Stimulated activated naive CD8-positive, alpha-beta T cell treated with anti-CD3 and anti-CD28 coated beads, Interleukin-15, amount 100 ng/mL, for 72 hours (primary cell): ENCODE measurements around the gene LYST.
A peak's percentile ranks its signal among the peaks of the same experiment; 100 is the strongest.
"Not testable (repeated sequence)": the region's sequence is repeated elsewhere in the genome, so short reads cannot be mapped to it uniquely, and the experiment has no call there.

ENCODE experiments used
- ATAC-seq: fragments of 150-1000 bp; cut with Tn5 transposase; 2 replicates; pipeline ENCODE4 v1.10.0; 2021; ENCODE audit warnings: mild to moderate bottlenecking, moderate library complexity
- DNase-seq, 2 donors: peaks; one replicate each; pipeline ENCODE4 v3.0.0; 2021 to 2022
- H3K27ac Mint-ChIP-seq, 2 donors: one replicate each; pipeline ENCODE4 v1.8.0; 2022; ENCODE audit warnings: mild to moderate bottlenecking in 2 of 2, mixed read lengths in 2 of 2, moderate library complexity in 2 of 2
- H3K27me3 Mint-ChIP-seq: one replicate; pipeline ENCODE4 v1.8.0; 2022; ENCODE audit warnings: mixed read lengths
- H3K4me1 Mint-ChIP-seq: one replicate; pipeline ENCODE4 v1.8.0; 2022; ENCODE audit warnings: mild to moderate bottlenecking, mixed read lengths
- H3K4me3 Mint-ChIP-seq, 2 donors: one replicate each; pipeline ENCODE4 v1.8.0; 2022; ENCODE audit warnings: mild to moderate bottlenecking in 2 of 2, mixed read lengths in 2 of 2, moderate library complexity in 1 of 2
- H3K9me3 Mint-ChIP-seq, 2 donors: one replicate each; pipeline ENCODE4 v1.8.0; 2022; ENCODE audit warnings: mixed read lengths in 2 of 2

The LYST gene

GRCh38 chr1:235632506-235633401 lies 234.0 kb downstream of the LYST start:
- Mint-ChIP-seq H3K27me3 (peaks cover 45% of the 10 kb centered on the region), H3K4me3 (peak overlapping the region; percentile 30 to 65), H3K27ac (no peak overlapping the region), H3K9me3 (no peaks in the 10 kb centered on the region), H3K4me1 (peaks cover 14% of the 10 kb centered on the region)
- no peak for ATAC-seq
- DNase-seq, result no peak

DNA sequence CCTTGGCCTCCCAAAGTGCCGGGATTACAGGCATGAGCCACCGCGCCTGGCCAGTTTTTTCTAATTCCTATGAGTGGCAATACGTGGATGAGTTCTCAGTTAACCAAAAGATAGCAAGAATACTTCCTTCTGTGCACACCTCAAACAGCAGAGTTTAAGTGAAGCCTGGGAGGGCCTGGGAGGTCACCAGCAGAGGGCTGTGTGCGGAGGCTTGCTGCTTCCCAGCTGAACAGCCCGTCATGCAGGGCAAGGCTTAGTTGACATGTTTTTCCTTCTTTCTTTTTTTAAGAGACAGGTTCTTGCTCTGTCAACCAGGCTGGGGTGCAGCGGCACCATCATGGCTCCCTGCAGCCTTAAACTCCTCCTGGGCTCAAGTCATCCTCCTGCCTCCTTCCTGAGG lies 234.9 kb downstream of the LYST start:
- H3K4me1 Mint-ChIP-seq, result peaks cover 14% of the 10 kb centered on the region
- peaks cover 45% of the 10 kb centered on the region for H3K27me3 Mint-ChIP-seq
- DNase-seq, result no peak
- ATAC-seq, result no peak
- H3K9me3 Mint-ChIP-seq, result no peaks in the 10 kb centered on the region
- H3K4me3 Mint-ChIP-seq, result no peak overlapping the region
- H3K27ac Mint-ChIP-seq, result peak overlapping the region in 1 of 2 donors; percentile 63

GRCh38 chr1:235628316-235629005 lies 238.2 kb downstream of the LYST start:
- Mint-ChIP-seq H3K27ac (no peak overlapping the region), H3K4me1 (peaks cover 25% of the 10 kb centered on the region), H3K27me3 (peaks cover 58% of the 10 kb centered on the region), H3K9me3 (no peaks in the 10 kb centered on the region), H3K4me3 (no peak overlapping the region)
- no peak for ATAC-seq
- no peak for DNase-seq

GRCh38 chr1:235625831-235626230 lies 240.9 kb downstream of the LYST start:
- Mint-ChIP-seq H3K27me3 (peaks cover 42% of the 10 kb centered on the region), H3K9me3 (no peaks in the 10 kb centered on the region), H3K4me1 (peaks cover 11% of the 10 kb centered on the region), H3K27ac (no peak overlapping the region), H3K4me3 (no peak overlapping the region)
- ATAC-seq (no peak), DNase-seq (no peak)

GRCh38 chr1:235625340-235625739 lies 241.4 kb downstream of the LYST start:
- no peak for ATAC-seq
- DNase-seq, result no peak
- peaks cover 11% of the 10 kb centered on the region for H3K4me1 Mint-ChIP-seq
- H3K27ac Mint-ChIP-seq, result no peak overlapping the region
- H3K4me3 Mint-ChIP-seq, result no peak overlapping the region
- H3K9me3 Mint-ChIP-seq, result no peaks in the 10 kb centered on the region
- H3K27me3 Mint-ChIP-seq, result peaks cover 39% of the 10 kb centered on the region

DNA sequence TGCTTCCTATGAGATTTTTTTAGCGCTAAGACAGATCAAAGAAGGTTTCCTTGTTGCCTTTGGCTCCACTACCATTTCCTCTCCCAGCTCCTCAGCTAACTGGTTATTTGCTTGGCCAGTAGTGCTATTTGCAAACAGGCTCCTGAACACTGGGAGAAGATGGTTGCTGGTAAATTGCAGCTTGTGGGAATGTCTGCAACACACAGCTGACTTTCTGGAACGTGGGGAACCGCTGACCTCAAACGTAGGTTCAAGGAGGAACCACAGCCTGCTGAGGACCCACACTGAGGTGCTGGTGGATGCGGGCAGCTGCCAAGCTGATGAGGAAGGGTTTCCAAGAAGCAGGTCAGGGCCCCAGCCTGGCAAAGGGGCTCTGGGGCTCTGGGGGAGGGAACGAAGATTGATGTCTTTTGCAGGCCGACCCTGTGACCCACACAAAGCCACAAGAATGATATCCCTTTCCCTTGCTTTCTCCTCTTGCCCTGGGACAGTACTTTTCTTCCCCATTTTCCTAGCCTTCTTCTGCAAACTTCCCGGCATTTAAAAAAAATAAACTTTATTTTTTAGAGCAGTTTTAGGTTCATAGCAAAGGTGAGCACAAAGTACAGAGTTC lies 241.9 kb downstream of the LYST start:
- ATAC-seq, result no peak
- peaks cover 35% of the 10 kb centered on the region for H3K27me3 Mint-ChIP-seq
- no peak overlapping the region for H3K4me3 Mint-ChIP-seq
- no peak overlapping the region for H3K27ac Mint-ChIP-seq
- H3K9me3 Mint-ChIP-seq, result no peaks in the 10 kb centered on the region
- peaks cover 11% of the 10 kb centered on the region for H3K4me1 Mint-ChIP-seq
- no peak for DNase-seq

DNA sequence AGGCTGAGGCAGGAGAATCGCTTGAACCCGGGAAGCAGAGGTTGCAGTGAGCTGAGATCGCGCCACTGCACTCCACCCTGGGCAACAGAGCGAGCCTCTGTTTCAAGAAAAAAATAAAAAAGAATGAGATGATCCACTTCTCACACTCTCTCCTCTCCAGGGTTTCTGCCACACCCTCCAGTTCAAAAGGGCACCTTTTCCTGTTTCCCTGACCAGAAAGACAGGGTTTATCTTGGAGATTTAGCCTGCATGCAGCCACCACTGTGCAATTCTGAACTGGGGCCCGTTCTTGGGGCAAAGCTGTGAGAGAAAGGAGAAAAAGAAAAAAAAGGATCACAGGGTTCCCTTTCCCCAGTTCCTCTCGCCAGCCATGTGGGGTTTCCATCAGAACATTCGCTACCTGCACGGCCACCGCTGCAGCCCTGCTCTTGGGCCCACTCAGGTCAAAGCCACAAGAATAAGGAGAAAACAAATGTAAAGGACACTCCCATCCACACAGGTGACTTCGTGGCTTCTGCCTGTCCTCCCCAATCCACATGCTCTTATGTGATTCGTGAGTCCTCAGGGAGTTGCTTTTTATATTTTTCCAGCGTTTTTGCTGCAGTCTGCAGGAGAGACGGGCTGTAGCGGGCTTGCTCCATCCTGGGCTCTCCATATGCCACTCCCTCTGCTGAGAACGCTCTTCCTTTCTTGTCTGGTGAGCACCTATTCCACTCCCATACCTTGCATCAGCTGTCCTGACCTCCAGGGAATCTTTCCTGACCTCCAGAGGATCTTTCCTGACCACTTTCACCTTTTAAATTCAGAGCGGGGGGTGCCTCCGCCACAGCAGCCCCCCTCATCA lies 243.5 kb downstream of the LYST start:
- Mint-ChIP-seq H3K4me3 (no peak overlapping the region), H3K4me1 (peaks cover 11% of the 10 kb centered on the region), H3K9me3 (no peaks in the 10 kb centered on the region), H3K27me3 (peaks cover 35% of the 10 kb centered on the region), H3K27ac (peak overlapping the region in 1 of 2 donors; percentile 59)
- ATAC-seq (no peak), DNase-seq (no peak)

- H3K27ac Mint-ChIP-seq, H3K9me3 Mint-ChIP-seq, H3K4me3 Mint-ChIP-seq, ATAC-seq, DNase-seq, H3K4me1 Mint-ChIP-seq: not testable (repeated sequence)
- H3K27me3 Mint-ChIP-seq, result peaks cover 35% of the 10 kb centered on the region
Observed at GRCh38 chr1:235619149-235619548, 247.6 kb downstream of the LYST start.

GRCh38 chr1:235617808-235618207 lies 248.9 kb downstream of the LYST start:
- ATAC-seq (no peak), DNase-seq (no peak)
- Mint-ChIP-seq H3K9me3 (no peaks in the 10 kb centered on the region), H3K4me1 (no peaks in the 10 kb centered on the region), H3K4me3 (no peak overlapping the region), H3K27me3 (peaks cover 22% of the 10 kb centered on the region), H3K27ac (no peak overlapping the region)

GRCh38 chr1:235617140-235617539 lies 249.6 kb downstream of the LYST start:
- H3K4me1 Mint-ChIP-seq, result no peaks in the 10 kb centered on the region

GRCh38 chr1:235614442-235614954 lies 252.2 kb downstream of the LYST start:
- Mint-ChIP-seq H3K4me1 (no peaks in the 10 kb centered on the region), H3K27me3 (peaks cover 22% of the 10 kb centered on the region), H3K9me3 (no peaks in the 10 kb centered on the region), H3K27ac (peak overlapping the region in 1 of 2 donors; percentile 4), H3K4me3 (no peak overlapping the region)
- ATAC-seq (no peak), DNase-seq (no peak)

More at GRCh38 chr1:235617140-235617539, 249.6 kb downstream of the LYST start:
- Mint-ChIP-seq H3K27me3 (peaks cover 22% of the 10 kb centered on the region), H3K27ac (no peak overlapping the region), H3K4me3 (no peak overlapping the region), H3K9me3 (no peaks in the 10 kb centered on the region)
- ATAC-seq (no peak), DNase-seq (no peak)

DNA sequence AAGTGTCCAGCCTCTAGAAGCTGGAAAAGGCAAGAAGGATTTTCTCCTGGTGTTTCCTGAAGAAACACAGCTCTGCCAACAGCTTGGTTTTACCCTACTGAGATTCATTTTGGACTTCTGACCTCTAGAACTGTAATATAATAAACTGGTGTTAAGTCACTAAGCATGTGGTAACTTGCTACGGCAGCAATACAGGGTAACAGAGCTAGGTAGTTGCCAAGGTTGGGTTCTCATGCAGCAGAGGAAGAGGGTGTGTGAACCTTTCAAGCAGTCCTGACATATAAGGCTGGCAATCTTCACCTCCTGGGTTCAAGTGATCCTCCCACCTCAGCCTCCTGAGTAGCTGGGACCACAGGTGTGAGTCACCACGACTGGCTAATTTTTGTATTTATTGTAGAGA lies 253.1 kb downstream of the LYST start:
- DNase-seq, result no peak
- H3K4me3 Mint-ChIP-seq, result no peak overlapping the region
- ATAC-seq, result no peak
- H3K27ac Mint-ChIP-seq, result no peak overlapping the region
- H3K4me1 Mint-ChIP-seq, result no peaks in the 10 kb centered on the region
- peaks cover 22% of the 10 kb centered on the region for H3K27me3 Mint-ChIP-seq
- no peaks in the 10 kb centered on the region for H3K9me3 Mint-ChIP-seq

DNA sequence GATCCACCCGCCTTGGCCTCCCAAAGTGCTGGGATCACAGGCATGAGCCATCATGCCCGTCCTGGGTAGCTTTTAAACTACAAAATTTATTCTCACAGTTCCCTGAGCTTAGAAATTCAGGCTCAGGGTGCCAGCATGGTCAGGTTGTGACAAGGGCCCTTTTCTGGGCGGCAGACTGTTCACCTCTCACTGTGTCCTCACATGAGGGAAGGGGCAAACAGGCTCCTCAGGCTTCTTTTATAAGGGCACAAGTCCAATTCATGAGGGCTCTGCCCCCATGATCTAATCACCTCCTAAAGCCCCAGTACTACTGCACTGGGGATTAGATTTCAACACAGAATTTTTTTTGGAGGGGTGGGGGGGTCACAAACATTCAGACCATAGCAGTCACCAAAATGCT lies 253.9 kb downstream of the LYST start:
- peaks cover 22% of the 10 kb centered on the region for H3K27me3 Mint-ChIP-seq
- DNase-seq (no peak), ATAC-seq (no peak)
- H3K9me3 Mint-ChIP-seq, result no peaks in the 10 kb centered on the region
- no peak overlapping the region for H3K27ac Mint-ChIP-seq
- no peaks in the 10 kb centered on the region for H3K4me1 Mint-ChIP-seq
- no peak overlapping the region for H3K4me3 Mint-ChIP-seq
